MM.1S (cell line): ENCODE results near the gene AGAP2.

Experiments
- DNase-seq: peaks from one replicate; pipeline ENCODE4 v3.0.0-alpha.2; 2015
- H2AFZ ChIP-seq: fragments of 300-600 bp; sonication (generic); 2 replicates; pipeline ENCODE4 v1.6.0; 2016; ENCODE audit warnings: antibody characterized with exemption, low read length
- H3F3A ChIP-seq: fragments of 300-600 bp; sonication (generic); 2 replicates; pipeline ENCODE4 v1.6.1; 2016; ENCODE audit warnings: mild to moderate bottlenecking, antibody characterized with exemption, low read length, moderate library complexity, mixed read lengths; ENCODE audit not compliant: insufficient read depth
- H3K27ac ChIP-seq: fragments of 300-600 bp; sonication (generic); 2 replicates; pipeline ENCODE4 v1.5.1; 2016; ENCODE audit warnings: mild to moderate bottlenecking, low read length
- H3K27me3 ChIP-seq: fragments of 300-600 bp; sonication (generic); replicated peaks from 2 replicates; pipeline ENCODE4 v1.6.0; 2016; ENCODE audit warnings: low read length; ENCODE audit not compliant: insufficient read depth
- H3K36me3 ChIP-seq: fragments of 300-600 bp; sonication (generic); replicated peaks from 2 replicates; pipeline ENCODE4 v1.6.1; 2016; ENCODE audit warnings: mild to moderate bottlenecking, low read length, mixed read lengths; ENCODE audit not compliant: insufficient read depth
- H3K4me1 ChIP-seq: fragments of 300-600 bp; sonication (generic); 2 replicates; pipeline ENCODE4 v1.6.1; 2016; ENCODE audit warnings: low read length, mixed read lengths
- H3K4me2 ChIP-seq: fragments of 300-600 bp; sonication (generic); 2 replicates; pipeline ENCODE4 v1.6.0; 2016; ENCODE audit warnings: low read depth, low read length
- H3K4me3 ChIP-seq: fragments of 300-600 bp; sonication (generic); 2 replicates; pipeline ENCODE4 v1.5.1; 2016; ENCODE audit warnings: low read length, mixed read lengths
- H3K79me2 ChIP-seq: fragments of 300-600 bp; sonication (generic); 2 replicates; pipeline ENCODE4 v1.6.1; 2016; ENCODE audit warnings: mixed run types, low read length, mixed read lengths
- H3K9ac ChIP-seq: fragments of 300-600 bp; sonication (generic); 2 replicates; pipeline ENCODE4 v1.6.1; 2016; ENCODE audit warnings: low read length, mixed read lengths
- H3K9me2 ChIP-seq: fragments of 300-600 bp; sonication (generic); replicated peaks from 2 replicates; pipeline ENCODE4 v1.6.1; 2016; ENCODE audit warnings: mild to moderate bottlenecking, low read length, mixed read lengths; ENCODE audit not compliant: insufficient read depth
- H3K9me3 ChIP-seq: fragments of 300-600 bp; sonication (generic); replicated peaks from 2 replicates; pipeline ENCODE4 v1.6.1; 2016; ENCODE audit warnings: mild to moderate bottlenecking, low read length, mixed read lengths; ENCODE audit not compliant: insufficient read depth
- H4K20me1 ChIP-seq: fragments of 300-600 bp; sonication (generic); 2 replicates; pipeline ENCODE4 v1.6.1; 2016; ENCODE audit warnings: mild to moderate bottlenecking, low read length, moderate library complexity, mixed read lengths; ENCODE audit not compliant: insufficient read depth
- CTCF ChIP-seq: fragments of 300-600 bp; sonication (generic); IDR thresholded peaks from 2 replicates; pipeline ENCODE4 v1.5.1; 2016; ENCODE audit warnings: antibody characterized with exemption, low read length, mixed read lengths
- EZH2 ChIP-seq: fragments of 300-600 bp; sonication (generic); optimal IDR thresholded peaks from 2 replicates; pipeline ENCODE3; 2017; ENCODE audit warnings: low read depth, mild to moderate bottlenecking, antibody characterized with exemption, low read length, mixed read lengths
- EZH2phosphoT487 ChIP-seq: fragments of 300-600 bp; sonication (generic); IDR thresholded peaks from 2 replicates; pipeline ENCODE4 v1.6.1; 2018; ENCODE audit warnings: antibody characterized with exemption, low read length

AGAP2 gene

GRCh38 chr12:57734591-57734990 lies 4.0 kb downstream of the AGAP2 start:
- no peaks in the 10 kb centered on the region for H3K36me3 ChIP-seq
- no peak for DNase-seq
- H3K4me3 ChIP-seq, result no peak overlapping the region
- no peak for TF ChIP-seq EZH2
- TF ChIP-seq EZH2phosphoT487, result no peak
- no peak for TF ChIP-seq CTCF
- no peak overlapping the region for H2AFZ ChIP-seq
- no peaks in the 10 kb centered on the region for H3K9me2 ChIP-seq
- H3K9ac ChIP-seq, result no peak overlapping the region
- no peaks in the 10 kb centered on the region for H3F3A ChIP-seq
- no peak overlapping the region for H3K4me2 ChIP-seq
- peaks cover 11% of the 10 kb centered on the region for H3K79me2 ChIP-seq
- H3K27me3 ChIP-seq, result no peaks in the 10 kb centered on the region
- H3K4me1 ChIP-seq, result no peaks in the 10 kb centered on the region
- no peaks in the 10 kb centered on the region; the same call in 1 of the 2 replicates for H4K20me1 ChIP-seq
- no peaks in the 10 kb centered on the region for H3K9me3 ChIP-seq
- no peak overlapping the region for H3K27ac ChIP-seq

GRCh38 chr12:57733928-57734327 lies 4.6 kb downstream of the AGAP2 start:
- H3K27me3 ChIP-seq, result no peaks in the 10 kb centered on the region
- no peaks in the 10 kb centered on the region for H4K20me1 ChIP-seq
- TF ChIP-seq CTCF (no peak), EZH2phosphoT487 (no peak), EZH2 (no peak)
- no peaks in the 10 kb centered on the region for H3F3A ChIP-seq
- H3K27ac ChIP-seq, result no peak overlapping the region
- DNase-seq, result no peak
- no peaks in the 10 kb centered on the region for H3K9me3 ChIP-seq
- H3K4me2 ChIP-seq, result no peak overlapping the region
- no peak overlapping the region for H3K9ac ChIP-seq
- H3K4me1 ChIP-seq, result no peaks in the 10 kb centered on the region
- H3K79me2 ChIP-seq, result peaks cover 5% of the 10 kb centered on the region
- H3K9me2 ChIP-seq, result no peaks in the 10 kb centered on the region
- no peak overlapping the region for H3K4me3 ChIP-seq
- no peak overlapping the region for H2AFZ ChIP-seq
- no peaks in the 10 kb centered on the region for H3K36me3 ChIP-seq

GRCh38 chr12:57732726-57733593 lies 5.6 kb downstream of the AGAP2 start:
- 0 out of 2 replicates have a peak, but pooled peaks cover 4% of the 10 kb centered on the region for H3K79me2 ChIP-seq
- no peak for TF ChIP-seq EZH2
- no peak for TF ChIP-seq CTCF
- no peak for TF ChIP-seq EZH2phosphoT487
- H3K9ac ChIP-seq, result no peak overlapping the region
- no peaks in the 10 kb centered on the region for H3F3A ChIP-seq
- H3K9me3 ChIP-seq, result no peaks in the 10 kb centered on the region
- H2AFZ ChIP-seq, result no peak overlapping the region
- H3K36me3 ChIP-seq, result no peaks in the 10 kb centered on the region
- H3K4me2 ChIP-seq, result no peak overlapping the region
- H3K4me1 ChIP-seq, result no peaks in the 10 kb centered on the region
- no peak for DNase-seq
- H3K4me3 ChIP-seq, result no peak overlapping the region
- H3K27ac ChIP-seq, result no peak overlapping the region
- no peaks in the 10 kb centered on the region for H4K20me1 ChIP-seq
- H3K27me3 ChIP-seq, result no peaks in the 10 kb centered on the region
- H3K9me2 ChIP-seq, result no peaks in the 10 kb centered on the region
